GM10266 (cell line): ENCODE measurements around the gene OAS2.
"Not testable (repeated sequence)": the region's sequence is repeated elsewhere in the genome, so short reads cannot be mapped to it uniquely, and the experiment has no call there.

Source experiments
- DNase-seq: peaks from one replicate; pipeline ENCODE4 v3.0.0; 2012; ENCODE audit errors: extremely low spot score
- TF ChIP-seq, protein P1 (sequence below): IDR thresholded peaks from 2 replicates; pipeline ENCODE4 v1.5.1; 2012; ENCODE audit warnings: mild to moderate bottlenecking, low read depth; ENCODE audit not compliant: control insufficient read depth, insufficient read depth; ENCODE audit errors: missing control alignments

The OAS2 gene

DNA sequence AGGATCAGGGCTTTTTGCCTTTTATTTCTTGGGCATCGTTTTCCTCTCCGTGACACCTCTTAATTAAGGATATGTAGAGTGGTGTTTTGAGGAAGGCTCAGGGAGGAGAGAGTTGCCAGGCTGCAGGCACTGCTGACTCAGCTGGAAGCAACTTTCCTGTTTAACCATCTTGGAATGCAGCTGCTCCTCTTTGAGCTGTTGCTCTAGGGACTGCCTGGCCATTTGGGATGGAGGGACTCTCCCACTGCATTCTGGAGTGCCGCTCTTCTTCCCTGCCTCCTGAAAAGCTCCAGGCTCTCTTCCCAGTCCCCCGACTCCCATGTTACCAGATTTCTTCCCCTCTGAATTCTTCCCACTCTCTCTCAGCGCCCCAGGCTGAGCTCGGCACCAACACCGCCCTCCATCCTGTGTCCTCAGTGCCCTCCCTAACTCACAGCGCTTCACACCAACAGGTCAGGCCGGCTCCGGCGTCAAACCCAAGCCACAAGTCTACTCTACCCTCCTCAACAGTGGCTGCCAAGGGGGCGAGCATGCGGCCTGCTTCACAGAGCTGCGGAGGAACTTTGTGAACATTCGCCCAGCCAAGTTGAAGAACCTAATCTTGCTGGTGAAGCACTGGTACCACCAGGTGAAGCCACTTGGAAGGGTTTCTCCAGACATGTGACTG lies 34.2 kb upstream of the OAS2 start:
- TF ChIP-seq, protein P1, sequence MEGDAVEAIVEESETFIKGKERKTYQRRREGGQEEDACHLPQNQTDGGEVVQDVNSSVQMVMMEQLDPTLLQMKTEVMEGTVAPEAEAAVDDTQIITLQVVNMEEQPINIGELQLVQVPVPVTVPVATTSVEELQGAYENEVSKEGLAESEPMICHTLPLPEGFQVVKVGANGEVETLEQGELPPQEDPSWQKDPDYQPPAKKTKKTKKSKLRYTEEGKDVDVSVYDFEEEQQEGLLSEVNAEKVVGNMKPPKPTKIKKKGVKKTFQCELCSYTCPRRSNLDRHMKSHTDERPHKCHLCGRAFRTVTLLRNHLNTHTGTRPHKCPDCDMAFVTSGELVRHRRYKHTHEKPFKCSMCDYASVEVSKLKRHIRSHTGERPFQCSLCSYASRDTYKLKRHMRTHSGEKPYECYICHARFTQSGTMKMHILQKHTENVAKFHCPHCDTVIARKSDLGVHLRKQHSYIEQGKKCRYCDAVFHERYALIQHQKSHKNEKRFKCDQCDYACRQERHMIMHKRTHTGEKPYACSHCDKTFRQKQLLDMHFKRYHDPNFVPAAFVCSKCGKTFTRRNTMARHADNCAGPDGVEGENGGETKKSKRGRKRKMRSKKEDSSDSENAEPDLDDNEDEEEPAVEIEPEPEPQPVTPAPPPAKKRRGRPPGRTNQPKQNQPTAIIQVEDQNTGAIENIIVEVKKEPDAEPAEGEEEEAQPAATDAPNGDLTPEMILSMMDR, result no peak
- no peak for DNase-seq

DNA sequence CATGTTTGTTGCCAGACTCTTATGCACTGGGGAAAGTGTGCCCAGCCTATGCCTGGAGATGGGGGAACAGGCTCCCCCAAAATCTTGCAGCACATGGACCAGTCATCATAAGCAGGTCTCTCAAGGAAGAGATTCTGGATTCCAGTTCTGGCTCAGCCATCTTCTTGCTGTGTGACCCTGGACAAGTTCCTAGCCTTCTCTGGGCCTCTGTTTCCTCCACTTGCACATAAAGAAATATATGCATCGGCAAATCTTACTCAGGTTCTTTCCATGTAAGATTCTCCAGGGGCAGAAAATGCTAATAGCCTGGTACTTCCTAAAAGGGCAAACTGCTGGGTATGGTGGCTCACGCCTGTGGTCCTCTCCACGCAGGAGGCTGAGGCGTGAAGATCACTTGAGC lies 32.8 kb upstream of the OAS2 start:
- TF ChIP-seq, protein P1, result no peak
- no peak for DNase-seq

DNA sequence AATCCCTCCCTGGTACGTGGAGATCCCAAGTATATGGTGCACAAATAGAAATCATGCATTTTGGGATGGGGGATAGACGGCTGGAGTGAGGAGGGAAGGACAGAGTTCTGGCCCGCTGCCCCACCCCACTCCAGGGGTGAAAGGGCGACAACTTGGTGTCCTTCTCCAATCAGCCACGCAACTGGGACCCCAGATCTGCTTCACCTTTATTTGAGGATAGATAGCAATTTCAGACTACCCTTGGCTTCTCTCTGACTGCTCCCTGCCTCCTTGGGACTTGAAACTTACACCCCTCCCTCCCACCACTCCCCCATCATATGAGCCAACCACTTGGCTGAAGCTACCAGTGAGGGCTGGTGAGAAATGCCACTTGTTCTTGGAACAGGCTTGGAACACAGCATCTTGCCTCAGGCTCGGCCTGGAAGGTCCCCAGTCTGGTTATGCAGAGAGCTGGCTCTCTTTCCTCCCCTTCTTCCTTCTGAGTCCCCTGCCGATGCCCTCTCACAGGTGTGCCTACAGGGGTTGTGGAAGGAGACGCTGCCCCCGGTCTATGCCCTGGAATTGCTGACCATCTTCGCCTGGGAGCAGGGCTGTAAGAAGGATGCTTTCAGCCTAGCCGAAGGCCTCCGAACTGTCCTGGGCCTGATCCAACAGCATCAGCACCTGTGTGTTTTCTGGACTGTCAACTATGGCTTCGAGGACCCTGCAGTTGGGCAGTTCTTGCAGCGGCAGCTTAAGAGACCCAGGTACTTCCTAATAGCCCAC lies 31.9 kb upstream of the OAS2 start:
- DNase-seq, result no peak
- TF ChIP-seq, protein P1, result no peak

DNA sequence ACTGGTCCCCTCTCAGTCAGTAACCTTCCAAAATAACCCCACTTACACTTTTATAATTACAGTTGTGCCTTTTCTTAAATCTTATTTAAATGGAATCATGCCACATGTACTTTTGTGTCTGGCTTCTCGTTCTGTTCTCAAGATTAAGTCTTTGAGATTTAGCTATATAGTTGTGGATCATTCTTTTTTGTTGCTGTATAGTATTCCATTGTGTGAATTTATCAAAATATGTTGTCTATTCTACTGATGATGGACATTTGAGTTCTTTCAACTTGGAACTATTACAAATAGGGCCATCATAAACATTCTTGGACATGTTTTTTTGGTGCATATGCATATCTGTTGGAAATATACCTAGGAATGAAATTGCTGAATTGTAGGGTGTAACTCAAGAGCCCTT lies 31.0 kb upstream of the OAS2 start:
- TF ChIP-seq, protein P1, result no peak
- no peak for DNase-seq

DNA sequence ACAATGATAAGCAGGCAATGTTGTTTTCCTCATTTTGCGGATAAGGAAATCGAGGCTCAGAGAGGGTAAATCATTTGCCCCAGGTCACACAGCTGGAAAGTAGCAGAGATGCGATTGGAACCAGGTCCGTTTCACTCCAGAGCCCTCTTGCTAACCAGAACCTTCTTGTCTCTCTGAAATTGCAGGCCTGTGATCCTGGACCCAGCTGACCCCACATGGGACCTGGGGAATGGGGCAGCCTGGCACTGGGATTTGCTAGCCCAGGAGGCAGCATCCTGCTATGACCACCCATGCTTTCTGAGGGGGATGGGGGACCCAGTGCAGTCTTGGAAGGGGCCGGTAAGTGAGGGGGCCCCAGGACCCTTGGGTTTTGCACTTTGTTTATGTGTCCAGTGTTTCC lies 30.6 kb upstream of the OAS2 start:
- DNase-seq, result no peak
- TF ChIP-seq, protein P1, result no peak

DNA sequence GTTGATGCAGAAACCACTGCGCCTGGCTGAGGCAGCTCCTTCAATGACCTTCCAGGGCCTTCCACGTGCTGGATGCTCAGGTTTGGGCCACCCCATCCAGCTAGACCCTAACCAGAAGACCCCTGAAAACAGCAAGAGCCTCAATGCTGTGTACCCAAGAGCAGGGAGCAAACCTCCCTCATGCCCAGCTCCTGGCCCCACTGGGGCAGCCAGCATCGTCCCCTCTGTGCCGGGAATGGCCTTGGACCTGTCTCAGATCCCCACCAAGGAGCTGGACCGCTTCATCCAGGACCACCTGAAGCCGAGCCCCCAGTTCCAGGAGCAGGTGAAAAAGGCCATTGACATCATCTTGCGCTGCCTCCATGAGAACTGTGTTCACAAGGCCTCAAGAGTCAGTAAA lies 29.5 kb upstream of the OAS2 start:
- no peak for DNase-seq
- TF ChIP-seq, protein P1, result no peak

DNA sequence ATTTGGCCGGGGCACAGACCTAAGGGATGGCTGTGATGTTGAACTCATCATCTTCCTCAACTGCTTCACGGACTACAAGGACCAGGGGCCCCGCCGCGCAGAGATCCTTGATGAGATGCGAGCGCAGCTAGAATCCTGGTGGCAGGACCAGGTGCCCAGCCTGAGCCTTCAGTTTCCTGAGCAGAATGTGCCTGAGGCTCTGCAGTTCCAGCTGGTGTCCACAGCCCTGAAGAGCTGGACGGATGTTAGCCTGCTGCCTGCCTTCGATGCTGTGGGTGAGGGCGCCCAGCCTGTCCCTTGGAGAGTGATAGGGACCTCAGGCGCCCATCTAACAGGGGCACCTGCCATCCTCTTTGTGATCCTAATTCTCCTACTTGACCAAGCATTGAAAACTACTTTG lies 27.6 kb upstream of the OAS2 start:
- DNase-seq, result no peak
- TF ChIP-seq, protein P1, result no peak

DNA sequence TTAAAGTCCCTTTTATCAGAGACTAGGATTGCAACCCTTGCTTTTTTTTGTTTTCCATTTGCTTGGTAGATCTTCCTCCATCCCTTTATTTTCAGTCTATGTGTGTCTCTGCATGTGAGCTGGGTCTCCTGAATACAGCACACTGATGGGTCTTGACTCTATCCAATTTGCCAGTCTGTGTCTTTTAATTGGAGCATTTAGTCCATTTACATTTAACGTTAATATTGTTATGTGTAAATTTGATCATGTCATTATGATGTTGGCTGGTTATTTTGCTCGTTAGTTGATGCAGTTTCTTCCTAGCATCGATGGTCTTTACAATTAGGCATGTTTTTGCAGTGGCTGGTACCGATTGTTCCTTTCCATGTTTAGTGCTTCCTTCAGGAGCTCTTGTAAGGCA lies 21.2 kb upstream of the OAS2 start:
- not testable (repeated sequence) for DNase-seq
